HCT116 (cell line): Measurements from ENCODE around the gene TSPAN14. TPM values are rescaled to one million over a fixed set of nuclear protein-coding genes. Genes with fewer than 3 reads are reported as not detected.

Experiments used
- ATAC-seq: fragments of 200-7000 bp; cut with Tn5 transposase; 2 replicates; pipeline ENCODE4 v1.9.1; 2020; ENCODE audit warnings: mild to moderate bottlenecking, moderate library complexity
- BruUV-seq: library from RNA; stranded (reverse); fragments of 400-500 nt; replicated peaks from 2 replicates; lab custom pipeline; 2021; lab: Mats Ljungman, UMichigan
- CTCF ChIA-PET: fragments of 300-600 bp; sonication (Branson Sonifier 250); formaldehyde crosslinking; loops from one replicate; lab custom pipeline; 2021; ENCODE audit warnings: antibody characterized with exemption; lab: Charles Lee
- POLR2A ChIA-PET: fragments of 300-600, 350-600 bp; sonication (Branson Sonifier 250); formaldehyde crosslinking; loops from one replicate; lab custom pipeline; 2021; ENCODE audit warnings: antibody characterized with exemption; lab: Charles Lee
- RAD21 ChIA-PET, 2 experiments: fragments of 300-600 bp; sonication (Branson Sonifier 250); formaldehyde crosslinking; loops; one replicate each; lab custom pipeline; 2023; ENCODE audit warnings: low total read pairs in 2 of 2; ENCODE audit not compliant: uncharacterized antibody in 2 of 2, unreplicated experiment in 2 of 2, low non-redundant PET in 1 of 2; lab: Charles Lee
- DNase-seq: peaks from one replicate; pipeline ENCODE4 v3.0.0-alpha.2; 2010; ENCODE audit warnings: low read depth, low spot score
- H2AFZ ChIP-seq: fragments of 200-600 bp; shearing (Covaris generic), sonication (generic); 2 replicates; pipeline ENCODE4 v1.6.1; 2017; ENCODE audit warnings: low read depth, mixed run types, mixed read lengths, antibody characterized with exemption, low read length; ENCODE audit not compliant: poor library complexity, severe bottlenecking
- H3K27ac ChIP-seq: 2 replicates; pipeline ENCODE4 v1.5.1; 2012; ENCODE audit warnings: low read depth, low read length
- H3K27me3 ChIP-seq: fragments of 200-600 bp; sonication (generic); 2 replicates; pipeline ENCODE4 v1.6.1; 2016; ENCODE audit warnings: mixed run types, low read length, mixed read lengths; ENCODE audit not compliant: insufficient read depth
- H3K36me3 ChIP-seq, 2 experiments: fragments of 200-500 bp in 1 of 2; fragments of 200-600 bp in 1 of 2; sonication (Bioruptor generic) in 1 of 2; sonication (generic) in 1 of 2; 2 replicates each; pipeline versions ENCODE4 v1.5.1 to v1.6.1; 2014 to 2016; ENCODE audit warnings: low read length in 2 of 2, inconsistent platforms in 1 of 2, mixed read lengths in 1 of 2, mixed run types in 1 of 2; ENCODE audit not compliant: insufficient read depth in 2 of 2, control insufficient read depth in 1 of 2
- H3K4me1 ChIP-seq, 2 experiments: fragments of 200-600 bp in 1 of 2; sonication (generic) in 1 of 2; 2 replicates each; pipeline versions ENCODE4 v1.5.1 to v1.6.1; 2012 to 2017; ENCODE audit warnings: low read length in 2 of 2, inconsistent platforms in 1 of 2, mild to moderate bottlenecking in 1 of 2, mixed read lengths in 1 of 2, mixed run types in 1 of 2, moderate library complexity in 1 of 2; ENCODE audit not compliant: insufficient read depth in 2 of 2, control insufficient read depth in 1 of 2
- H3K4me2 ChIP-seq: fragments of 200-600 bp; sonication (generic); 2 replicates; pipeline ENCODE4 v1.6.1; 2017; ENCODE audit warnings: mixed run types, low read length, mixed read lengths
- H3K4me3 ChIP-seq, 2 experiments: fragments of 200-600 bp in 1 of 2; sonication (generic) in 1 of 2; replicated peaks in 1 of 2; 2 replicates each; pipeline ENCODE4 v1.5.1; 2011 to 2016; ENCODE audit warnings: low read length in 2 of 2, control low read depth in 1 of 2, low read depth in 1 of 2, mild to moderate bottlenecking in 1 of 2, mixed read lengths in 1 of 2, mixed run types in 1 of 2
- H3K79me2 ChIP-seq: fragments of 200-600 bp; sonication (generic); 2 replicates; pipeline ENCODE4 v1.6.1; 2017; ENCODE audit warnings: mild to moderate bottlenecking, mixed run types, low read length, moderate library complexity, mixed read lengths; ENCODE audit not compliant: insufficient read depth
- H3K9ac ChIP-seq: fragments of 200-600 bp; sonication (generic); 2 replicates; pipeline ENCODE4 v1.6.1; 2016; ENCODE audit warnings: low read length, mixed read lengths
- H3K9me2 ChIP-seq: fragments of 200-600 bp; sonication (generic), shearing (Covaris generic); 2 replicates; pipeline ENCODE4 v1.6.1; 2017; ENCODE audit warnings: mixed run types, mild to moderate bottlenecking, moderate library complexity; ENCODE audit not compliant: insufficient read depth
- H3K9me3 ChIP-seq, 2 experiments: fragments of 200-500 bp in 1 of 2; fragments of 200-600 bp in 1 of 2; sonication (Bioruptor generic) in 1 of 2; sonication (generic) in 1 of 2; 2 replicates each; pipeline ENCODE4 v1.6.1; 2014 to 2017; ENCODE audit warnings: low read length in 2 of 2, mixed read lengths in 2 of 2, inconsistent platforms in 1 of 2, low read depth in 1 of 2, mild to moderate bottlenecking in 1 of 2, mixed run types in 1 of 2, moderate library complexity in 1 of 2; ENCODE audit not compliant: control insufficient read depth in 1 of 2, insufficient read depth in 1 of 2
- H4K20me1 ChIP-seq: fragments of 200-600 bp; sonication (generic), shearing (Covaris generic); 2 replicates; pipeline ENCODE4 v1.6.1; 2017; ENCODE audit warnings: mixed run types, mild to moderate bottlenecking, moderate library complexity; ENCODE audit not compliant: insufficient read depth
- EZH2phosphoT487 ChIP-seq: fragments of 200-600 bp; IDR thresholded peaks from 2 replicates; pipeline ENCODE4 v1.6.1; 2018; ENCODE audit warnings: antibody characterized with exemption, borderline replicate concordance
- FOSL1 ChIP-seq: IDR thresholded peaks from 2 replicates; pipeline ENCODE4 v1.6.1; 2012; ENCODE audit warnings: low read depth
- POLR2A ChIP-seq: IDR thresholded peaks from 2 replicates; pipeline ENCODE4 v1.7.0; 2011; ENCODE audit warnings: borderline replicate concordance; ENCODE audit not compliant: insufficient read depth, insufficient read length; ENCODE audit errors: extremely low read depth
- SIN3A ChIP-seq: IDR thresholded peaks from 2 replicates; pipeline ENCODE4 v1.6.1; 2012; ENCODE audit warnings: low read depth
- TCF7L2 ChIP-seq: IDR thresholded peaks from 2 replicates; pipeline ENCODE4 v1.7.0; 2011; ENCODE audit warnings: borderline replicate concordance, inconsistent platforms; ENCODE audit not compliant: insufficient read depth, insufficient read length; ENCODE audit errors: extremely low read depth
- ZBTB33 ChIP-seq: IDR thresholded peaks from 2 replicates; pipeline ENCODE4 v1.6.1; 2011; ENCODE audit warnings: mild to moderate bottlenecking, low read length, moderate library complexity; ENCODE audit not compliant: insufficient replicate concordance; ENCODE audit errors: extremely low read depth
- intact Hi-C: fragments of 100-400 bp; cut with micrococcal nuclease; formaldehyde crosslinking; loops from 2 replicates; pipeline ENCODE4 v1.10.0; 2022
- total RNA-seq: library from RNA; stranded (reverse); gene quantifications from one replicate; pipeline ENCODE4 v1.2.1, GENCODE V29; 2021; ENCODE audit not compliant: unreplicated experiment

Gene TSPAN14
- total RNA-seq, 1 experiment from 2014 or later = 86.8 TPM

GRCh38 chr10:80421050-80421706 is 32.9 kb upstream of the TSPAN14 start:
- ChIA-PET RAD21 (no interaction called here), CTCF (interaction anchor here (0.8 to 1.1 kb wide), 2 partner anchors 24 to 43 kb away, joined by 3 read pairs; no protein-coding TSS in a partner anchor)
- Histone ChIP-seq H3K79me2 (no peaks in the 10 kb centered on the region), H3K27me3 (no peaks in the 10 kb centered on the region), H3K36me3 (no peaks in the 10 kb centered on the region), H3K27ac (no peak overlapping the region)
- no peak for ATAC-seq
- no peak for TF ChIP-seq POLR2A
- no peak for TF ChIP-seq ZBTB33
- no peak for TF ChIP-seq EZH2phosphoT487
- no peak for TF ChIP-seq FOSL1
- no peak for TF ChIP-seq SIN3A
- TF ChIP-seq TCF7L2 = no peak
- TF ChIP-seq, all 23 proteins: peak for 0
- Histone ChIP-seq H3K4me1 (no peaks in the 10 kb centered on the region), H3K9me3 (no peaks in the 10 kb centered on the region), H3K9ac (no peak overlapping the region), H3K4me2 (no peak overlapping the region), H4K20me1 (no peaks in the 10 kb centered on the region), H2AFZ (no peak overlapping the region), H3K9me2 (no peaks in the 10 kb centered on the region), H3K4me3 (no peak overlapping the region)
- POLR2A ChIA-PET = interaction anchor here (1.3 kb wide), 1 partner anchor 11 kb away, joined by 3 read pairs; no protein-coding TSS in a partner anchor
- no TSS peak for BruUV-seq
- intact Hi-C loops = no loop called here
- no peak for DNase-seq
